NT2/D1 (cell line): ENCODE measurements around the gene PI4KA.
"Not testable (repeated sequence)": the region's sequence is repeated elsewhere in the genome, so short reads cannot be mapped to it uniquely, and the experiment has no call there.

Experiments
- SUZ12 ChIP-seq: IDR thresholded peaks from 2 replicates; pipeline ENCODE4 v1.6.1; 2011; ENCODE audit not compliant: insufficient read length, insufficient read depth; ENCODE audit errors: extremely low read depth
- YY1 ChIP-seq: IDR thresholded peaks from 2 replicates; pipeline ENCODE4 v1.6.1; 2011; ENCODE audit not compliant: insufficient read length, insufficient read depth
- ZNF274 ChIP-seq: IDR thresholded peaks from 2 replicates; pipeline ENCODE4 v1.6.1; 2011; ENCODE audit warnings: mild to moderate bottlenecking, low read depth, low read length

DNA sequence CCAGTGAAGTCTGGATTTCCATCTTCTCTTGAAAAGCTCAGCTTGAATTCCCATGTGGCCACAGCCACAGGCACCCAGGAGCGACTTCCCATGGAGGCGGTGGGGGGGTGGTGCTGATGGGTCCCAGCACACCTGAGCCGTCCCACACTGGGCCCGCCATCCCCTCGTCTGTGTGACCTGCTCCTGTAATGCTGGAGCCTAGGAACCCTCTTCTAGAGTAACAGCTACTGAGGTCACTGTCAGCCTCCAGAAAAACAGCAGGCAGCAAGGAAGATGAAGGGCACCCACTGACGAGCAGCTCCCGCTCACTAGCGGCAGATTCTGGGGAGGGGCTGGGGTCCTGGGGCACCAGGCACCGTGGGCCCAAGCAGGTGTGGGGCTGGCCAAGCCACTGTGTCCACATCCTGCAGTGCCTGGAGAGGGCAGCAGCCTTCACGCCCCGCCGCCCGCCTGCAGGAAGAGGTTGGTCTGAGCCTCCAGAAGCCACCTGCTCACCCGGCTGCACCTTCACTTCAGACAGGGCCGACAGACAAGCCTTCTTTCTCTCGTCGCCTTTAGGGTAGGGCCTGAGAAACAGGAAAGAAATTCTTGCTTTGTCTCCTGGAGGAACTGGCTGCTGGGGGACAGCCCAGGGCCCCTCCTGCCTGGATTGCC, 141.3 kb downstream of the PI4KA start:
- not testable (repeated sequence) for TF ChIP-seq ZNF274, SUZ12, YY1
